ENCODE data around the gene SH3BP4. TPM values are rescaled to one million over a fixed set of nuclear protein-coding genes. Genes with fewer than 3 reads are reported as not detected.

Gene SH3BP4
- total RNA-seq, 4 donors from 2014 or later = 29.3 to 63.0 (median 42.9) TPM

GRCh38 chr2:235049719-235050118 lies 97.9 kb downstream of the SH3BP4 start:
- ATAC-seq = no peak
- Histone ChIP-seq H3K4me1 (peaks cover 0 to 43% (median 9%) of the 10 kb centered on the region in 3 donors), H3K9me3 (no peaks in the 10 kb centered on the region), H3K36me3 (peaks cover 0 to 46% of the 10 kb centered on the region in 2 donors), H3K27ac (peak overlapping the region in 1 of 4 donors; percentile 81), H3K4me3 (no peak overlapping the region), H3K27me3 (no peaks in the 10 kb centered on the region)
- TF ChIP-seq POLR2AphosphoS5 (IDR thresholded peaks at IDR 0.05) = no peak
- TF ChIP-seq EP300 (IDR thresholded peaks at IDR 0.05) = no peak
- TF ChIP-seq POLR2A (IDR thresholded peaks at IDR 0.05) = no peak
- 86 to 100% methylated on average over 3 to 8 of the region's 8 CpGs for WGBS, 2 donors (ENCODE audit: low coverage in 1 of 2)

GRCh38 chr2:235050980-235051351 lies 99.1 kb downstream of the SH3BP4 start:
- peak; percentile 91 for ATAC-seq
- Histone ChIP-seq H3K4me1 (peaks cover 0 to 36% (median 9%) of the 10 kb centered on the region in 3 donors), H3K9me3 (no peaks in the 10 kb centered on the region), H3K27ac (peak overlapping the region in 3 of 4 donors; percentile 75 to 81 (median 76)), H3K4me3 (peak overlapping the region in 1 of 2 donors; percentile 11), H3K36me3 (peaks cover 0 to 43% of the 10 kb centered on the region in 2 donors), H3K27me3 (no peaks in the 10 kb centered on the region)
- WGBS, 2 donors (ENCODE audit: low coverage in 1 of 2) = 0 to 24% methylated on average over 2 to 5 of the region's 7 CpGs
- TF ChIP-seq POLR2A (IDR thresholded peaks at IDR 0.05) (no peak), POLR2AphosphoS5 (IDR thresholded peaks at IDR 0.05) (peak; percentile 86), CTCF (IDR thresholded peaks at IDR 0.05) (peak in 1 of 4 experiments; percentile 23)

- WGBS, 2 donors (ENCODE audit: low coverage in 1 of 2) = 34 to 72% methylated on average over 7 to 9 of the region's 18 CpGs
- TF ChIP-seq EP300 (IDR thresholded peaks at IDR 0.05) (no peak), CTCF (IDR thresholded peaks at IDR 0.05) (no peak), POLR2A (IDR thresholded peaks at IDR 0.05) (no peak), POLR2AphosphoS5 (IDR thresholded peaks at IDR 0.05) (no peak)
- no peak overlapping the region for H3K4me3 ChIP-seq
- peaks cover 0 to 36% of the 10 kb centered on the region in 2 donors for H3K36me3 ChIP-seq
- H3K4me1 ChIP-seq = peaks cover 0 to 36% (median 9%) of the 10 kb centered on the region in 3 donors
- H3K9me3 ChIP-seq = no peaks in the 10 kb centered on the region
- H3K27me3 ChIP-seq = no peaks in the 10 kb centered on the region
- peak; percentile 27 for ATAC-seq
- H3K27ac ChIP-seq = peak overlapping the region in 3 of 4 donors; percentile 75 to 81 (median 76)
These were observed 99.8 kb downstream of the SH3BP4 start for GRCh38 chr2:235051436-235052260.

GRCh38 chr2:235052514-235053354 lies 100.9 kb downstream of the SH3BP4 start:
- Histone ChIP-seq H3K4me3 (no peak overlapping the region), H3K36me3 (peaks cover 0 to 36% of the 10 kb centered on the region in 2 donors), H3K27ac (peak overlapping the region in 2 of 4 donors; percentile 11 to 81), H3K9me3 (no peaks in the 10 kb centered on the region), H3K4me1 (peaks cover 0 to 36% (median 9%) of the 10 kb centered on the region in 3 donors), H3K27me3 (no peaks in the 10 kb centered on the region)
- 50 to 71% methylated on average over 1 of the region's 25 CpGs for WGBS, 2 donors (ENCODE audit: low coverage in 1 of 2)
- ATAC-seq = no peak
- TF ChIP-seq POLR2AphosphoS5 (IDR thresholded peaks at IDR 0.05) = no peak

GRCh38 chr2:235053651-235054050 lies 101.8 kb downstream of the SH3BP4 start:
- no peak for ATAC-seq
- 80 to 89% methylated on average over 3 to 11 of the region's 16 CpGs for WGBS, 2 donors (ENCODE audit: low coverage in 1 of 2)
- H3K9me3 ChIP-seq = no peaks in the 10 kb centered on the region
- peaks cover 0 to 36% of the 10 kb centered on the region in 2 donors for H3K36me3 ChIP-seq
- no peak overlapping the region for H3K4me3 ChIP-seq
- H3K27me3 ChIP-seq = no peaks in the 10 kb centered on the region
- H3K4me1 ChIP-seq = peaks cover 0 to 27% (median 9%) of the 10 kb centered on the region in 3 donors
- peak overlapping the region in 1 of 4 donors; percentile 25 for H3K27ac ChIP-seq
- no peak for TF ChIP-seq POLR2AphosphoS5 (IDR thresholded peaks at IDR 0.05)
- no peak for TF ChIP-seq POLR2A (IDR thresholded peaks at IDR 0.05)
- no peak for TF ChIP-seq EP300 (IDR thresholded peaks at IDR 0.05)
- no peak for TF ChIP-seq CTCF (IDR thresholded peaks at IDR 0.05)

Measured in gastroesophageal sphincter (tissue), 4 donors.